ENCODE measurements around the gene ADNP.

ADNP gene

DNA sequence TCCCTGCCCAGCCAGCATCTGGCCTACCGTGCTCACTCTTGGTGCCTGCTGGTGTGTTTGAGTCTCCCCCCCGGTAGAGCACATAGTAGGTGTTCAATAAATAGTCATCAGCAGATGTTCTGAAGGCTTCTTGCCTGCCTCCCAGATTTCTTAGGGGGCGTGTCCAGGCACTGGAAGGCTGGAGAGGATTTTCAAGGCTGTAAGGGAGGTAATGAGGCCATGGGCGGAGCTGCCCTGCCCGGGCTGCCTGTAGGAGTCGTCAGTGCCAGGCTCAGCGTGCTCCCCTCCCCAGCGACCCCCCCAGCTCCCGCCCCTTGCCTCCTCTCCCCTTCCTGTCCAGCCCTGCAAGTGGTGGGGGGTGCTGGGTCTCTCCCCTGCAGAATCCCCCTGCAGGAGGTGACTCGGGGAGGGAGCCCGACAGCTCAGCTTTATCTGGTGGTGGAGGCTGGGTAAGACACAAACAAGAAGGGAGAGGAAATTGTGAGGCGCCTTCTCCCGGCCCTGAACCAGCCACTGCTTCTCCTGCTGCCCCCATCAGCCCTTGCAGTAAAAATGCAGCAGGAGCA is 80.4 kb downstream of the ADNP start:
- DNase-seq (ENCODE audit: low spot score): no peak

DNA sequence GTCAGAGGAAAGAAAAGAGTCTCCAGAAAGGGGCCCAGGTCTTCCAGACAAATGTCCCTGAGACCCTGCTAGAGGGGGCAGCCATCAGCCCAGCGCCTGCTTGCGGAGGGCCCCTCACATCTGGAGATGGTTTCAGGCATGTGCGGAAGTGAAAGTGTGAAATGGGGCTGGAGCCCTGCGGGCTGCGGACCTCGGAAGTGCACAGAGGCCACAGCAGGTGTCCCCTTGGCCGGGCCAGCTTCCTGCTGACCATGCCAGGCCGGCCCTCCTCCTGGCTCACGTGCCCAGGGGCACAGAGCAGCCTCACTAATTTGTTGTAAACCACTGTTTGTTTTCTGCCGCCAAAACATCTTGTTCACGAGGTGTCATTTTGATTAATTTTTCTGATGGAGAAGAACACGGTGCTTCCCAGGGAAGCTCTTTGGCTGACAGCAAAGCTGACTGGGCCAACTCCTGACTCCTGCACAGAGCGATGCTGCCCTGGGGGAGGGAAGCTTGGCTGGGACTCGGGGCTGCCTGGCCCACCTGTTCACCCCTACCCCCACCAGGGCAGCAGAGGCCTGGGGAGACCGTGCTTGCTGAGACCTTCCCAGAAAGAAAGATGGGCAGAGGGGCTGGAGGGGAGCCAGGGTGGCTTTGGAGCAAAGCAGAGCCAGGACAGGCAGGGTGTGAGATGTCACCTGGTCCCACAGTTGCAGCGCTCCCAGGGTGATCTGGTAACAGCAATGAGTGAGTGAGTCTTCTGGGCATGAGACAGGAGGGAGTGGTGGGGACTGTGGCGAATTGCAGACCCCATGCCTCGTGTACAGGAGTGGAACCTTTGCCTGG is 82.2 kb downstream of the ADNP start:
- DNase-seq (ENCODE audit: low spot score): peak; percentile 35

DNA sequence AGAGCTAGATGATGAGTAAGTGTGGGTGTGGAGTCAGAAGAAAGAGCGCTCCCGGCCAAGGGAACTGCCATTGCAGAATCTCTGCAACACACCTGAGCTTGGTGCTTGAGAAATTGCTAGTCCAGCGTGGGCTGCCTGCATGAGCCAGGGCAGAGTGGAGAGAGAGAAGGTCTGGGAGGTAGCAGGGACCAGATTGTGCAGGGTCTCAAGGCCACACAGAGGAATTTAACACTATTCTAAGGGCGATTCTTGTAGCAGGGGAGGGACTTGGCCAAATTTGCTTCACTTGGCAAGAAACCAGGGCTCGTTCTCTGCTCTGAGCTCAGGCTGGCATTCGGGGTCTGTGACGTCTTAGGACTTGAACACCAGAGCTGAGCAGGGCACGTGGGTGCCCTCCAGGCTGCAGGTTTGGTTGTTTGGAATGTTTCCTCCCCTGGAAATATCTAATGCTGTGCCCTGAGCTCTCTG is 82.9 kb downstream of the ADNP start:
- DNase-seq (ENCODE audit: low spot score): peak; percentile 43

DNA sequence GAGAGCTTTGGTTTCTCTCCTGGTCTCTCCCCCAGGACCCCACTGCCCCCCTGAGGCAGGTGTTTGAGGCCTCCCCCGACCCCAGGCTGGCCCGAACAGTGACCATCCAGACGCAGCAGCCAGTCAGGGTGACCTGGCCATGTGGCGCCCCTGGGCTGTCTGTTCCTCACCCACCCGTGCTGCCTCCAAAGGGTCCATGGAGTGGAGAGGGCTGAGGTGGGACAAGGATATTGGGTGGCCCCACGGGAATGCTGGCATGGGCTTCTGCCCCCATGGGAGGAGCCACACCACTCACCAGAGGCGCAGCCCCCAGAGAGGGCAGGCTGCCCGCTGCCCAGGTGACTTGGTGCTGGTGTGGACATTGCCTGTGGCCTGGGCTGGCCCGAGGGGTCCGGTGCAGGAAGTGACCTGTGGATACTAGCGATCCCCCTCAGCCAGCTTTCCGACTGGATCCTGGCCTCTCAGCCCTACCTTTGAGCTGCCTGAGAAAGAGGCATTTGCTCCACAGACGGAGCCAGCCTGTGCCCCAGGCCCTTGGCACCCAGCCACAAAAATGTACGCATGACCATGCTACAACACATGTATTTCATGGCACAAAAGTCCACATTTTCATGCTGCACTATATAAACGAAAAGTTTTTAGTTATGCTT is 85.5 kb downstream of the ADNP start:
- DNase-seq (ENCODE audit: low spot score): no peak

DNA sequence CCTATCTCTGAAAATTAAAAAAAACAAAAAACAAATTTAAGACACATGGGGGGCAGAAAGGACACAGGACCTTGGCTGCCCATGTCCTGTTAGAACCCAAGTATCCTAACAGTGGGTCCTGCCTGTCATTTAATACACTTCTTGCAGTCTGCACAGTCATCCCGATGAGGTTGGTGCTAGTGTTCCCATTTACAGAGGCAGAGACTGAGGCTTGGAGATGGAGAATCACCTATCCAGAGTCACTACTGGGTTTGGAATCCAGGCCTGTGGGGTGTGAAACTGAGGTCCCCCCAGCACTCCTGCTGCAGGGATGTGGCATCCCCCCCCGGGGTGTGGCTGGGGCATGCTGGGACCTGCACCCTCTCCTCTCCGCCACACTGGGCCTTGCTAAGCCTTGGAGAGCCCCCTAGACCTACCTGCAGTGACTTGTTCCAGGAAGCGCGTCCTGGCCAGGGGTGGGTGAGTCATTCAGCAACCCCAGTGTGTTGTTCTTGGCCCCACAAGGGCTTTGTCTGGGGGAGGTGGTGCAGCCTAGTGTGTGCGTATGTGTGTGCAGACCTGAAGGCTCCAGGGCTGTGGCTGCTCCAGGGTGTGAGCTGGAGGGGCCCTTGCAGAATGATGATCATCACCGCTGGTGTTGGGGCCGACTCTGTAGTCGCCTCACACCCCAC is 86.7 kb downstream of the ADNP start:
- DNase-seq (ENCODE audit: low spot score): peak; percentile 42

DNA sequence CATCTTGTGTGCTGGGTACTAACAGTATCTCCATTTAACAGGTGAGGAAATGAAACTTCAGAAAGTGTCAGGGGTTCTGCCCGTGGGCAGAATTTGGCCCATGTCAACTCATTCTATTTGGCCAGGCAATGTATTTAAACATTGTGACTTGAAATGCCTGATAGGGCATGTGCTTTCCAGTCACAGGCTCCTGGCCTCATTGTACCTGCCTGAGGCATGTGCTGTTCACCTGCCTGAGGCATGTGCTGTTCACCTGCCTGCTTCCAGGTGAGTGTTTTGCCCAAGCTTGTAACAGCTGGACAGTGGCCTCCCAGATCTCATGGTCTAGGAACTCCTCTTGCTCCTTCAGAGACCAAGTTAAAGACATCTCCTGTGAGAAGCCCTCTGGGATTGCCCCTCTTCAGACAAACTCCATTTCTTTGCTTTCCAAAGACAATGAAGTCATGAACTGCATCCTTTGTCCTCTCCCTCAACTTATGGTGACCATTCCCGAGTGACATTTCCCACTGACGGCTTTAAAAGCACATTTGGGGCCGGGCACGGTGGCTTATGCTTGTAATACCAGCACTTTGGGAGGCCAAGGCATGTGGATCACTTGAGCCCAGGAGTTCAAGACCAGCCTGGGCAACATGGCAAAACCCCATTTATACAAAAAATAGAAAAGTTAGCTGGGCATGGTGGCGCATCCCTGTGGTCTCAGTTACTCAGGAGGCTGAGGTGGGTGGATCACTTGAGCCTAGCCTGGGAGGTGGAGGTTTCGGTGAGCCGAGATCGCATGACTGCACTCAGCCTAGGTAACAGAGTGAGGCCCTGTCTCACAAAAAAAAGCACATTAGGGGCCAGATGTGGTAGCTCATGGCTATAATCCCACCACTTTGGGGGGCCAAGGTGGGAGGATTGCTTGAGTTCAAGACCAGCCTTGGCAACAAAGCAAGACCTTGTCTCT is 87.6 kb downstream of the ADNP start:
- DNase-seq (ENCODE audit: low spot score): no peak

DNA sequence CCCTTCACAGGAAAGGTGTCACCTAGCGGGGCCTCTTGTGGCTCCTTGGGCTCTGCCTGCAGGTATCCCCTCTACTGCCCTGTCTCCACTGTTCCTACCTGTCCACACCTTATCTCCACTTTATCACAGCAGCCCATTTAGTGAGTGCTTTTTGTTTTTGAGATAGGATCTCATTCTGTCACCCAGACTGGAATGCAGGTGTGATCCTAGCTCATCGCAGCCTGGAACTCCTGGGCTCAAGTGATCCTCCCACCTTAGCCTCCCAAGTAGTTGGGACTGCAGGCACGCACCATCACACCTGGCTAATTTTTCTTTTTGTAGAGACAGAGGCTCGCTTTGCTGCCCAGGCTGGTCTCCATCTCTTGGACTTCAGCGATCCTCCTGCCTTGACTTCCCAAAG is 88.4 kb downstream of the ADNP start:
- no peak for DNase-seq (ENCODE audit: low spot score)

Data from AG20443 (cell line).